Osteocyte (in vitro differentiated cells): ENCODE measurements around the gene TACO1. TPM values are rescaled to one million over a fixed set of nuclear protein-coding genes. Genes with fewer than 3 reads are reported as not detected.

ENCODE experiments used
- DNase-seq: peaks from one replicate; pipeline ENCODE4 v3.0.0; 2021; ENCODE audit warnings: mixed read lengths; ENCODE audit not compliant: unreplicated experiment; ENCODE audit errors: extremely low spot score
- H3K27ac Mint-ChIP-seq: one replicate; pipeline ENCODE4 v1.8.0; 2021; ENCODE audit warnings: mild to moderate bottlenecking, mixed read lengths; ENCODE audit not compliant: unreplicated experiment
- H3K27me3 Mint-ChIP-seq: one replicate; pipeline ENCODE4 v1.8.0; 2021; ENCODE audit warnings: mixed read lengths; ENCODE audit not compliant: unreplicated experiment
- H3K36me3 Mint-ChIP-seq: one replicate; pipeline ENCODE4 v1.8.0; 2021; ENCODE audit warnings: mixed read lengths; ENCODE audit not compliant: unreplicated experiment
- H3K4me1 Mint-ChIP-seq: one replicate; pipeline ENCODE4 v1.8.0; 2021; ENCODE audit warnings: mixed read lengths; ENCODE audit not compliant: unreplicated experiment
- H3K4me3 Mint-ChIP-seq: one replicate; pipeline ENCODE4 v1.8.0; 2021; ENCODE audit warnings: mild to moderate bottlenecking, moderate library complexity, mixed read lengths; ENCODE audit not compliant: unreplicated experiment
- H3K9me3 Mint-ChIP-seq: one replicate; pipeline ENCODE4 v1.8.0; 2021; ENCODE audit warnings: mixed read lengths; ENCODE audit not compliant: unreplicated experiment
- total RNA-seq: library from RNA; stranded (reverse); gene quantifications from 2 replicates; pipeline ENCODE4 v1.2.1, GENCODE V29; 2021
- TF ChIP-seq, protein P1 (sequence below): fragments of 200-600 bp; sonication (generic); IDR thresholded peaks from 2 replicates; pipeline ENCODE4 v1.5.0; 2021; ENCODE audit warnings: antibody characterized with exemption, mild to moderate bottlenecking, moderate library complexity

The TACO1 gene
- total RNA-seq, 1 donor from 2014 or later = 20.9 TPM

GRCh38 chr17:63587770-63588169, 12.9 kb upstream of the TACO1 start:
- no peak for DNase-seq
- H3K4me3 Mint-ChIP-seq = no peak overlapping the region
- no peaks in the 10 kb centered on the region for H3K9me3 Mint-ChIP-seq
- TF ChIP-seq, protein P1, sequence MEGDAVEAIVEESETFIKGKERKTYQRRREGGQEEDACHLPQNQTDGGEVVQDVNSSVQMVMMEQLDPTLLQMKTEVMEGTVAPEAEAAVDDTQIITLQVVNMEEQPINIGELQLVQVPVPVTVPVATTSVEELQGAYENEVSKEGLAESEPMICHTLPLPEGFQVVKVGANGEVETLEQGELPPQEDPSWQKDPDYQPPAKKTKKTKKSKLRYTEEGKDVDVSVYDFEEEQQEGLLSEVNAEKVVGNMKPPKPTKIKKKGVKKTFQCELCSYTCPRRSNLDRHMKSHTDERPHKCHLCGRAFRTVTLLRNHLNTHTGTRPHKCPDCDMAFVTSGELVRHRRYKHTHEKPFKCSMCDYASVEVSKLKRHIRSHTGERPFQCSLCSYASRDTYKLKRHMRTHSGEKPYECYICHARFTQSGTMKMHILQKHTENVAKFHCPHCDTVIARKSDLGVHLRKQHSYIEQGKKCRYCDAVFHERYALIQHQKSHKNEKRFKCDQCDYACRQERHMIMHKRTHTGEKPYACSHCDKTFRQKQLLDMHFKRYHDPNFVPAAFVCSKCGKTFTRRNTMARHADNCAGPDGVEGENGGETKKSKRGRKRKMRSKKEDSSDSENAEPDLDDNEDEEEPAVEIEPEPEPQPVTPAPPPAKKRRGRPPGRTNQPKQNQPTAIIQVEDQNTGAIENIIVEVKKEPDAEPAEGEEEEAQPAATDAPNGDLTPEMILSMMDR = no peak
- H3K27me3 Mint-ChIP-seq = no peaks in the 10 kb centered on the region
- H3K27ac Mint-ChIP-seq = no peak overlapping the region
- peaks cover 52% of the 10 kb centered on the region for H3K36me3 Mint-ChIP-seq
- H3K4me1 Mint-ChIP-seq = no peaks in the 10 kb centered on the region

GRCh38 chr17:63588797-63589196, 11.9 kb upstream of the TACO1 start:
- no peaks in the 10 kb centered on the region for H3K27me3 Mint-ChIP-seq
- no peak overlapping the region for H3K27ac Mint-ChIP-seq
- H3K4me3 Mint-ChIP-seq = no peak overlapping the region
- peaks cover 43% of the 10 kb centered on the region for H3K36me3 Mint-ChIP-seq
- DNase-seq = no peak
- TF ChIP-seq, protein P1 = no peak
- H3K4me1 Mint-ChIP-seq = no peaks in the 10 kb centered on the region
- H3K9me3 Mint-ChIP-seq = no peaks in the 10 kb centered on the region

GRCh38 chr17:63589646-63590045, 11.0 kb upstream of the TACO1 start:
- Mint-ChIP-seq H3K27ac (no peak overlapping the region), H3K4me1 (no peaks in the 10 kb centered on the region), H3K4me3 (no peak overlapping the region), H3K27me3 (no peaks in the 10 kb centered on the region), H3K36me3 (peaks cover 46% of the 10 kb centered on the region), H3K9me3 (no peaks in the 10 kb centered on the region)
- DNase-seq = no peak
- TF ChIP-seq, protein P1 = no peak

GRCh38 chr17:63592797-63593196, 7.9 kb upstream of the TACO1 start:
- TF ChIP-seq, protein P1 = no peak
- Mint-ChIP-seq H3K4me1 (no peaks in the 10 kb centered on the region), H3K36me3 (peaks cover 40% of the 10 kb centered on the region), H3K9me3 (no peaks in the 10 kb centered on the region), H3K4me3 (no peak overlapping the region), H3K27ac (no peak overlapping the region), H3K27me3 (no peaks in the 10 kb centered on the region)
- no peak for DNase-seq

- Mint-ChIP-seq H3K9me3 (no peaks in the 10 kb centered on the region), H3K4me3 (no peak overlapping the region), H3K27me3 (no peaks in the 10 kb centered on the region), H3K27ac (no peak overlapping the region), H3K4me1 (peaks cover 2% of the 10 kb centered on the region), H3K36me3 (peaks cover 22% of the 10 kb centered on the region)
- DNase-seq = no peak
- TF ChIP-seq, protein P1 = no peak
Observed at GRCh38 chr17:63595132-63595531, 5.6 kb upstream of the TACO1 start.
